Measurements from ENCODE around the gene DUSP22. TPM values are rescaled to one million over a fixed set of nuclear protein-coding genes. Genes with fewer than 3 reads are reported as not detected.

DUSP22 gene
- total RNA-seq, 1 experiment from 2014 or later, result 25.0 TPM

DNA sequence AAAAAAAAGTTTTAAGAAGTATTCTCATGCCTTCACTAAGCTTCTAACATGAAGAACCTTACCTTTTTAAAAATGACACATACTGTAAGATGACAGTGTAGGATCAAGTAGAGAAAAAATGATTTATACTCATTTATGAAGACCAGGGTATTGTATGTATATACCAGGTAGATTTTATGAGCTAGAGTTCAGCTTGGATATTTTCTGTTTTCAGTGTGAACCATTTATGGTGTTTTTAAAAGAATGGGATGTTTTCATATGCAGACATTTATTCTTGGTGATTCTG is 24.4 kb downstream of the DUSP22 start:
- TF ChIP-seq, protein P1, sequence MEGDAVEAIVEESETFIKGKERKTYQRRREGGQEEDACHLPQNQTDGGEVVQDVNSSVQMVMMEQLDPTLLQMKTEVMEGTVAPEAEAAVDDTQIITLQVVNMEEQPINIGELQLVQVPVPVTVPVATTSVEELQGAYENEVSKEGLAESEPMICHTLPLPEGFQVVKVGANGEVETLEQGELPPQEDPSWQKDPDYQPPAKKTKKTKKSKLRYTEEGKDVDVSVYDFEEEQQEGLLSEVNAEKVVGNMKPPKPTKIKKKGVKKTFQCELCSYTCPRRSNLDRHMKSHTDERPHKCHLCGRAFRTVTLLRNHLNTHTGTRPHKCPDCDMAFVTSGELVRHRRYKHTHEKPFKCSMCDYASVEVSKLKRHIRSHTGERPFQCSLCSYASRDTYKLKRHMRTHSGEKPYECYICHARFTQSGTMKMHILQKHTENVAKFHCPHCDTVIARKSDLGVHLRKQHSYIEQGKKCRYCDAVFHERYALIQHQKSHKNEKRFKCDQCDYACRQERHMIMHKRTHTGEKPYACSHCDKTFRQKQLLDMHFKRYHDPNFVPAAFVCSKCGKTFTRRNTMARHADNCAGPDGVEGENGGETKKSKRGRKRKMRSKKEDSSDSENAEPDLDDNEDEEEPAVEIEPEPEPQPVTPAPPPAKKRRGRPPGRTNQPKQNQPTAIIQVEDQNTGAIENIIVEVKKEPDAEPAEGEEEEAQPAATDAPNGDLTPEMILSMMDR (conservative IDR thresholded peaks at IDR 0.05), result no peak
- Histone ChIP-seq H3K9me3 (ENCODE audit: control insufficient read depth, low read depth, low read length) (peaks cover 80% of the 10 kb centered on the region), H2AFZ (ENCODE audit: low read length) (no peak overlapping the region), H4K91ac (ENCODE audit: insufficient read length, low read depth, low read length) (no peak overlapping the region), H2BK12ac (ENCODE audit: insufficient read length, low read depth, low read length) (no peak overlapping the region), H2AK5ac (ENCODE audit: insufficient read length, low read length) (no peak overlapping the region), H3K4me2 (ENCODE audit: insufficient read depth, insufficient read length, low read length) (no peak overlapping the region), H4K5ac (ENCODE audit: insufficient read length, low read depth, low read length) (no peak overlapping the region), H2BK5ac (ENCODE audit: insufficient read length, low read length) (no peak overlapping the region), H2BK120ac (ENCODE audit: low read depth, low read length, poor library complexity, severe bottlenecking) (no peak overlapping the region), H3K4ac (ENCODE audit: low read depth, low read length) (no peak overlapping the region), H3K27ac (ENCODE audit: insufficient read length, low read depth, low read length) (no peak overlapping the region), H4K20me1 (ENCODE audit: control insufficient read depth, insufficient read depth, insufficient read length) (no peaks in the 10 kb centered on the region), H3T11ph (ENCODE audit: low read length) (no peak overlapping the region), H4K8ac (replicated peaks; ENCODE audit: insufficient read length, low read depth, low read length) (no peak overlapping the region), H3K4me1 (ENCODE audit: insufficient read depth, low read length) (no peaks in the 10 kb centered on the region), H3K79me2 (ENCODE audit: insufficient read depth, low read length) (no peaks in the 10 kb centered on the region), H2BK20ac (ENCODE audit: low read depth, low read length, poor library complexity, severe bottlenecking) (no peak overlapping the region), H3K56ac (ENCODE audit: insufficient read length, low read depth, low read length) (no peak overlapping the region), H3K27me3 (ENCODE audit: insufficient read depth, low read length) (no peaks in the 10 kb centered on the region), H3K18ac (ENCODE audit: insufficient read length, low read depth, low read length) (no peak overlapping the region), H3K9ac (ENCODE audit: extremely low read depth, insufficient read length, low read length) (no peak overlapping the region), H3K23me2 (ENCODE audit: insufficient read length, low read depth, low read length, poor library complexity, severe bottlenecking) (no peaks in the 10 kb centered on the region), H2BK15ac (ENCODE audit: low read depth, low read length) (no peak overlapping the region), H3K23ac (ENCODE audit: insufficient read length, low read depth, low read length) (no peak overlapping the region), H3K14ac (ENCODE audit: insufficient read depth, low read length) (no peak overlapping the region), H3K79me1 (ENCODE audit: insufficient read depth, low read depth, low read length, poor library complexity, severe bottlenecking) (no peaks in the 10 kb centered on the region)
- Mint-ChIP-seq H3K36me3 (ENCODE audit: insufficient read depth in 1 of 3, low read depth in 3 of 3) (peaks cover 4 to 23% (median 9%) of the 10 kb centered on the region in 3 experiments; a peak in 6 of 7 replicates), H3K4me3 (no peak overlapping the region), H3K9me3 (peaks cover 61 to 70% of the 10 kb centered on the region in 2 experiments), H3K27ac (no peak overlapping the region), H3K4me1 (peaks cover 13 to 16% of the 10 kb centered on the region in 2 experiments), H3K27me3 (ENCODE audit: low read depth) (no peaks in the 10 kb centered on the region)
- DNase-seq, result no peak

All from H9 (cell line).